ENCODE results near the gene KLF1.
A peak's percentile ranks its signal among the peaks of the same experiment; 100 is the strongest.

The KLF1 gene

GRCh38 chr19:12867120-12868099 is 19.6 kb downstream of the KLF1 start:
- H3K14ac ChIP-seq (ENCODE audit: low read length), result peak overlapping the region; percentile 24
- no peaks in the 10 kb centered on the region for H3K79me1 ChIP-seq (ENCODE audit: low read length)
- peak overlapping the region; percentile 23 for H4K12ac ChIP-seq (ENCODE audit: low read depth, low read length)
- no peaks in the 10 kb centered on the region for H3K27me3 ChIP-seq (ENCODE audit: insufficient read depth, low read length)
- H3K36me3 ChIP-seq (ENCODE audit: control insufficient read depth in 1 of 2, insufficient read depth in 2 of 2, low read length in 2 of 2), result no peaks in the 10 kb centered on the region
- no peak overlapping the region for H3K4ac ChIP-seq (ENCODE audit: low read depth, low read length)
- H2BK5ac ChIP-seq (ENCODE audit: low read depth, low read length, poor library complexity), result no peak overlapping the region
- H4K8ac ChIP-seq (ENCODE audit: low read depth, low read length), result peak overlapping the region; percentile 70
- no peak overlapping the region for H3K23ac ChIP-seq (ENCODE audit: low read length)
- H3K9me3 ChIP-seq (ENCODE audit: insufficient read depth, low read depth, low read length), result peaks cover 5% of the 10 kb centered on the region
- H3K18ac ChIP-seq (ENCODE audit: low read length), result no peak overlapping the region
- H3K4me1 ChIP-seq (ENCODE audit: control insufficient read depth in 1 of 2, insufficient read depth in 2 of 2, low read length in 2 of 2), result peaks cover 4 to 5% of the 10 kb centered on the region in 2 experiments
- H3K27ac ChIP-seq (ENCODE audit: low read depth, low read length), result no peak overlapping the region
- WGBS (ENCODE audit: extremely low coverage, insufficient coverage, insufficient read length), result no CpG with 5 or more reads among the region's 51 CpGs
- H3K79me2 ChIP-seq (ENCODE audit: control insufficient read depth, insufficient read depth, low read length, poor library complexity), result no peaks in the 10 kb centered on the region
- no peak overlapping the region for H2BK12ac ChIP-seq (ENCODE audit: low read length)
- no peak overlapping the region for H2BK120ac ChIP-seq (ENCODE audit: insufficient read depth, low read length, poor library complexity)
- peak overlapping the region; percentile 58 for H3K4me3 ChIP-seq (ENCODE audit: low read depth, low read length)
- no peak overlapping the region for H2AK5ac ChIP-seq (ENCODE audit: low read length)
- no peak overlapping the region for H3K9ac ChIP-seq (ENCODE audit: low read length)
- peak overlapping the region; percentile 53 for H2AFZ ChIP-seq (ENCODE audit: insufficient read depth, low read length, poor library complexity)
- H4K91ac ChIP-seq (ENCODE audit: low read depth, low read length), result no peak overlapping the region
- H3K4me2 ChIP-seq (ENCODE audit: low read length), result peak overlapping the region; percentile 66
- DNase-seq, result peak in 1 of 2 donors; percentile 45

GRCh38 chr19:12866416-12867119 is 20.4 kb downstream of the KLF1 start:
- Histone ChIP-seq H3K27ac (ENCODE audit: low read depth, low read length) (no peak overlapping the region), H2BK5ac (ENCODE audit: low read depth, low read length, poor library complexity) (no peak overlapping the region), H2BK12ac (ENCODE audit: low read length) (no peak overlapping the region), H2AFZ (ENCODE audit: insufficient read depth, low read length, poor library complexity) (no peak overlapping the region), H3K23ac (ENCODE audit: low read length) (no peak overlapping the region), H3K4ac (ENCODE audit: low read depth, low read length) (no peak overlapping the region), H4K91ac (ENCODE audit: low read depth, low read length) (no peak overlapping the region), H3K9ac (ENCODE audit: low read length) (no peak overlapping the region), H3K9me3 (ENCODE audit: insufficient read depth, low read depth, low read length) (peaks cover 4% of the 10 kb centered on the region), H3K18ac (ENCODE audit: low read length) (no peak overlapping the region), H2BK120ac (ENCODE audit: insufficient read depth, low read length, poor library complexity) (no peak overlapping the region), H3K4me3 (ENCODE audit: low read depth, low read length) (no peak overlapping the region), H3K14ac (ENCODE audit: low read length) (no peak overlapping the region), H3K27me3 (ENCODE audit: insufficient read depth, low read length) (no peaks in the 10 kb centered on the region), H3K79me2 (ENCODE audit: control insufficient read depth, insufficient read depth, low read length, poor library complexity) (no peaks in the 10 kb centered on the region), H4K8ac (ENCODE audit: low read depth, low read length) (no peak overlapping the region), H3K4me1 (ENCODE audit: control insufficient read depth in 1 of 2, insufficient read depth in 2 of 2, low read length in 2 of 2) (peaks cover 4 to 5% of the 10 kb centered on the region in 2 experiments), H4K12ac (ENCODE audit: low read depth, low read length) (no peak overlapping the region), H3K4me2 (ENCODE audit: low read length) (no peak overlapping the region), H2AK5ac (ENCODE audit: low read length) (no peak overlapping the region), H3K79me1 (ENCODE audit: low read length) (no peaks in the 10 kb centered on the region), H3K36me3 (ENCODE audit: control insufficient read depth in 1 of 2, insufficient read depth in 2 of 2, low read length in 2 of 2) (no peaks in the 10 kb centered on the region)
- WGBS (ENCODE audit: extremely low coverage, insufficient coverage, insufficient read length), result no CpG with 5 or more reads among the region's 29 CpGs
- no peak for DNase-seq

- Histone ChIP-seq H3K79me1 (ENCODE audit: low read length) (no peaks in the 10 kb centered on the region), H2AFZ (ENCODE audit: insufficient read depth, low read length, poor library complexity) (no peak overlapping the region), H3K4me3 (ENCODE audit: low read depth, low read length) (no peak overlapping the region), H3K79me2 (ENCODE audit: control insufficient read depth, insufficient read depth, low read length, poor library complexity) (no peaks in the 10 kb centered on the region), H2BK12ac (ENCODE audit: low read length) (no peak overlapping the region), H4K91ac (ENCODE audit: low read depth, low read length) (no peak overlapping the region), H3K36me3 (ENCODE audit: control insufficient read depth in 1 of 2, insufficient read depth in 2 of 2, low read length in 2 of 2) (no peaks in the 10 kb centered on the region), H3K4ac (ENCODE audit: low read depth, low read length) (no peak overlapping the region), H2BK5ac (ENCODE audit: low read depth, low read length, poor library complexity) (no peak overlapping the region), H2BK120ac (ENCODE audit: insufficient read depth, low read length, poor library complexity) (no peak overlapping the region), H3K9me3 (ENCODE audit: insufficient read depth, low read depth, low read length) (peaks cover 4% of the 10 kb centered on the region), H4K12ac (ENCODE audit: low read depth, low read length) (no peak overlapping the region), H3K9ac (ENCODE audit: low read length) (no peak overlapping the region), H3K14ac (ENCODE audit: low read length) (no peak overlapping the region), H3K4me2 (ENCODE audit: low read length) (no peak overlapping the region), H3K18ac (ENCODE audit: low read length) (no peak overlapping the region), H3K27ac (ENCODE audit: low read depth, low read length) (no peak overlapping the region), H3K23ac (ENCODE audit: low read length) (no peak overlapping the region), H2AK5ac (ENCODE audit: low read length) (no peak overlapping the region), H3K27me3 (ENCODE audit: insufficient read depth, low read length) (no peaks in the 10 kb centered on the region), H4K8ac (ENCODE audit: low read depth, low read length) (no peak overlapping the region), H3K4me1 (ENCODE audit: control insufficient read depth in 1 of 2, insufficient read depth in 2 of 2, low read length in 2 of 2) (peaks cover 4 to 5% of the 10 kb centered on the region in 2 experiments)
- DNase-seq, result no peak
- no CpG with 5 or more reads among the region's 19 CpGs for WGBS (ENCODE audit: extremely low coverage, insufficient coverage, insufficient read length)
Observed at GRCh38 chr19:12865746-12866415, 21.1 kb downstream of the KLF1 start.
